Activated T-helper 17 cell treated with anti-CD3 and anti-CD28 coated beads, Interleukin-2, amount 50 U/mL, for 72 hours (primary cell): ENCODE measurements around the gene GDI2. TPM values are rescaled to one million over a fixed set of nuclear protein-coding genes. Genes with fewer than 3 reads are reported as not detected.

Source experiments
- ATAC-seq: fragments of 150-1000 bp; cut with Tn5 transposase; replicated peaks from 2 replicates; pipeline ENCODE4 v1.10.0; 2021; ENCODE audit warnings: mild to moderate bottlenecking, moderate library complexity
- H3K27ac Mint-ChIP-seq: one replicate; pipeline ENCODE4 v1.8.0; 2022; ENCODE audit warnings: mixed read lengths
- H3K27me3 Mint-ChIP-seq: one replicate; pipeline ENCODE4 v1.8.0; 2022; ENCODE audit warnings: mixed read lengths
- H3K36me3 Mint-ChIP-seq: one replicate; pipeline ENCODE4 v1.8.0; 2022; ENCODE audit warnings: low read depth, mild to moderate bottlenecking, mixed read lengths
- H3K4me1 Mint-ChIP-seq: one replicate; pipeline ENCODE4 v1.8.0; 2022; ENCODE audit warnings: mixed read lengths
- H3K4me3 Mint-ChIP-seq: one replicate; pipeline ENCODE4 v1.8.0; 2022; ENCODE audit warnings: mild to moderate bottlenecking, mixed read lengths
- H3K9me3 Mint-ChIP-seq: one replicate; pipeline ENCODE4 v1.8.0; 2022; ENCODE audit warnings: mixed read lengths
- total RNA-seq, 2 donors: library from RNA; stranded (reverse); gene quantifications; one replicate each; pipeline ENCODE4 v1.2.3, GENCODE V29; 2022

GDI2 gene
- total RNA-seq, 2 donors from 2014 or later: 190 to 266 TPM

DNA sequence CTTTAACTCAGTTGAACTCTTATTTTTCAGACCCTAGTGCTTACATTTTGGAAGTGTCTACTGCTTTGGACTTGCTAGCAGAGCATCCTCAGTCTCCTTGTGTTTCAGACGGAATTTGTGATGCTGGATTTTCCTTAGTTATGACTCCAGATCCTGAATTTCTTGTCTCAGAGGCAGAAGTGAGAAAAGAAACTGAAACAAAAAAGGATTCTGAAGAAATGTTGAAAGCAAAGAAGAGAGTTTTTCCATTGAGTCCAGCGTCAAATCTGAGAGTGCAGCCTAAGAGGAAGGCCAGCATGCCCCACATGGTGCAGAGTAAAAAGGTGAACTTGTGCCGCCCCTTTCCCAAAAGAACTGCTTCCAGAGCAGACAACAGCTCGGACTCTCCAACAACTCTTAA lies 82.5 kb downstream of the GDI2 start:
- Mint-ChIP-seq H3K4me3 (no peak overlapping the region), H3K4me1 (peaks cover 16% of the 10 kb centered on the region), H3K9me3 (no peaks in the 10 kb centered on the region), H3K36me3 (peaks cover 95% of the 10 kb centered on the region), H3K27ac (peak overlapping the region; percentile 31), H3K27me3 (no peaks in the 10 kb centered on the region)
- ATAC-seq: no peak

DNA sequence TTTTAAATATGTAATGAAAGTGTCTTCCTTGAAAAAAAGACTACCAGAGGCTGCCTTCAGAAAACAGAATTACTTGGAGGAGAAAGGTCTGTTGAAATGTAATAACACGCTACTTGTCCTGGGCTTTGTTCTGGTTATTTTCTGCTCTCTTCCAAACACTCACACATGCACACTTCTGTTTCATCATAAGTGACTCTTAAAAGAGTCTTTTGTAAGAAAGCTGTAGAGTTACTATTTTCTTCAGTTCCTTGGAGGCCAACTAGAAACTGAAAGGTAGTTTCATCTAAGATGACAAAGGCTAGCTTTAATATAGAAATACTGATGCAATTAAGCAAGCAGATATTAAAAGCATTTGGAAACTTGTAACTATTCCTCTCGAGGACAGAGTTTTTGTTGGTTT lies 89.5 kb downstream of the GDI2 start:
- ATAC-seq: no peak
- H3K27me3 Mint-ChIP-seq: no peaks in the 10 kb centered on the region
- H3K9me3 Mint-ChIP-seq: no peaks in the 10 kb centered on the region
- H3K4me3 Mint-ChIP-seq: no peak overlapping the region
- peaks cover 82% of the 10 kb centered on the region for H3K36me3 Mint-ChIP-seq
- H3K4me1 Mint-ChIP-seq: peaks cover 8% of the 10 kb centered on the region
- no peak overlapping the region for H3K27ac Mint-ChIP-seq

DNA sequence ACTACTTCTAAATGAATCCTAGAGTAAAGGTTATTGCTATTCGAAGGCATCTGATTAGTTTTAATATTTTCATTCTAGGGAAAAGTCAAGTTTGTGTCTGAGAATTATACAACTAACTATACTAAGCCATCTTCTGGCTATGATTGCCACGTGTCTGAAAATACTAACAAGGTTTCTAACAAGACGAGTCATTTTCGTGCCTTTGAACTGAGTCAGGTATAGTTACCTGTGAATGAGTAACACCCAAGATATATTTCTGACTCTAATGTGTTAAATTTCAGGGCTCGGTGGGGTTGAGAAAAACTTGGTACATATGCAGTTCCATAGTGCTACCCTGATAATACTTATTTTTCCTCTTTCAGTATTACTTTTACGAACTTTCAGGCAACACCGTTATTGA lies 93.1 kb downstream of the GDI2 start:
- H3K9me3 Mint-ChIP-seq: no peaks in the 10 kb centered on the region
- H3K27ac Mint-ChIP-seq: no peak overlapping the region
- peaks cover 10% of the 10 kb centered on the region for H3K4me1 Mint-ChIP-seq
- no peak overlapping the region for H3K4me3 Mint-ChIP-seq
- H3K36me3 Mint-ChIP-seq: peaks cover 51% of the 10 kb centered on the region
- no peak for ATAC-seq
- H3K27me3 Mint-ChIP-seq: no peaks in the 10 kb centered on the region

DNA sequence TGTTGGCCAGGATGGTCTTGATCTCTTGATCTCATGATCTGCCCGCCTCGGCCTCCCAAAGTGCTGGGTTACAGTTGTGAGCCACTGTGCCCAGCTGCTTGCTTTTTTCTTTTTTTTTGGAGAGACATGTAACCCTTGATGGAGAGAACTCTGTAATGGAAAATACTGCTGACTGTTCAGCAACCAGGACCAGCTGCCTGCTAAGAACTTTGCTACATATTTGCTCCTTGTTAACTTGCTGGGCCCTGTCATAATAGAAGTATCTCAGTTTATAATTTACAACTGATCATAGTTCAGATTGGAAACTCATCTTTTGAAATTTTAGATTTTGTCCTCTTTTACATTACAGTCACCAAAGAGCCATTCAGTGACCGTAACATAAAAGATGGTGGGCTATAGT lies 93.7 kb downstream of the GDI2 start:
- Mint-ChIP-seq H3K36me3 (peaks cover 44% of the 10 kb centered on the region), H3K27ac (no peak overlapping the region), H3K27me3 (no peaks in the 10 kb centered on the region), H3K4me3 (no peak overlapping the region), H3K4me1 (peaks cover 14% of the 10 kb centered on the region), H3K9me3 (no peaks in the 10 kb centered on the region)
- ATAC-seq: no peak

Other genes starting within 250 kb of the GDI2 start
- gene ASB13, start 146.8 kb downstream of the GDI2 start, total RNA-seq: 1 to 10 TPM; 3.5 to 6.8 TPM
- gene TASOR2, start 128.6 kb downstream of the GDI2 start, total RNA-seq: 10 to 100 TPM; 48.9 to 51.6 TPM
- 1 to 10 TPM; 4.6 to 6.8 TPM for gene ANKRD16, start 76.5 kb upstream of the GDI2 start, total RNA-seq
- gene FBH1, start 76.8 kb upstream of the GDI2 start, total RNA-seq: 10 to 100 TPM; 55.9 to 62.0 TPM
- 10 to 100 TPM; 25.5 to 28.2 TPM for gene IL15RA, start 164.1 kb upstream of the GDI2 start, total RNA-seq
- 1,000 to 10,000 TPM; 1,342 to 1,348 TPM for gene IL2RA, start 248.9 kb upstream of the GDI2 start, total RNA-seq